K562 (cell line): ENCODE data around the gene BASP1. TPM values are rescaled to one million over a fixed set of nuclear protein-coding genes. Genes with fewer than 3 reads are reported as not detected.

Experiments used
- ATAC-seq: fragments of 200-7000 bp; cut with Tn5 transposase; 3 replicates; pipeline ENCODE4 v1.9.1; 2020; ENCODE audit warnings: moderate library complexity
- BruUV-seq: library from RNA; stranded (reverse); fragments of 400-500 nt; replicated peaks from 2 replicates; lab custom pipeline; 2021; lab: Mats Ljungman, UMichigan
- CTCF ChIA-PET: fragments of 300-600 bp; formaldehyde crosslinking; extraction: SDS; loops from one replicate; lab custom pipeline; 2021; ENCODE audit warnings: low intra/inter-chr PET ratio; lab: Yijun Ruan, JAX
- POLR2A ChIA-PET: fragments of 300-600, 350-650 bp; sonication (Branson Sonifier 250); formaldehyde crosslinking; extraction: SDS; loops from one replicate; lab custom pipeline; 2021; ENCODE audit warnings: antibody characterized with exemption, inconsistent platforms; lab: Yijun Ruan, JAX
- DNase-seq, 4 experiments: peaks; one replicate each; pipeline versions ENCODE4 v3.0.0 to v3.0.0-alpha.2; 2011 to 2018; ENCODE audit warnings: low spot score in 3 of 4, mixed read lengths in 3 of 4; ENCODE audit errors: extremely low read depth in 1 of 4
- FAIRE-seq: peaks from 2 replicates; lab custom pipeline; 2011; peaks lifted over from hg19 to GRCh38; lab: Jason Lieb, UNC
- H2AFZ ChIP-seq: 2 replicates; pipeline ENCODE4 v1.6.0; 2011; ENCODE audit warnings: low read depth, low read length, control low read depth, inconsistent platforms
- H3K27ac ChIP-seq: fragments of 200-600 bp; 3 replicates; pipeline ENCODE4 v1.8.0; 2011; ENCODE audit warnings: low read depth, mild to moderate bottlenecking, control low read depth, inconsistent platforms, low read length, moderate library complexity, mixed read lengths; ENCODE audit errors: extremely low read depth
- H3K27me3 ChIP-seq, 2 experiments: fragments of 300-600 bp in 1 of 2; 2 replicates in 1 of 2; 3 replicates in 1 of 2; pipeline versions ENCODE4 v1.6.0 to v1.8.0; 2011; ENCODE audit warnings: inconsistent platforms in 2 of 2, low read length in 2 of 2, mild to moderate bottlenecking in 1 of 2, mixed read lengths in 1 of 2, moderate library complexity in 1 of 2; ENCODE audit not compliant: control insufficient read depth in 2 of 2, insufficient read depth in 2 of 2
- H3K36me3 ChIP-seq: fragments of 300-600 bp; 3 replicates; pipeline ENCODE4 v1.8.0; 2011; ENCODE audit warnings: mild to moderate bottlenecking, low read length, inconsistent platforms; ENCODE audit not compliant: control insufficient read depth, insufficient read depth
- H3K4me1 ChIP-seq, 2 experiments: fragments of 200-600 bp in 1 of 2; replicated peaks in 1 of 2; 2 replicates in 1 of 2; 3 replicates in 1 of 2; pipeline versions ENCODE4 v1.5.1 to v1.8.0; 2011; ENCODE audit warnings: inconsistent platforms in 2 of 2, low read length in 2 of 2, mild to moderate bottlenecking in 1 of 2, mixed read lengths in 1 of 2, moderate library complexity in 1 of 2; ENCODE audit not compliant: control insufficient read depth in 2 of 2, insufficient read depth in 2 of 2
- H3K4me2 ChIP-seq: 2 replicates; pipeline ENCODE4 v1.6.1; 2011; ENCODE audit warnings: low read length, control low read depth, inconsistent platforms, mixed read lengths; ENCODE audit not compliant: insufficient read depth
- H3K4me3 ChIP-seq: fragments of 200-600 bp; sonication (generic), shearing (Covaris generic); 2 replicates; pipeline ENCODE4 v1.5.1; 2016; ENCODE audit warnings: control low read depth, inconsistent platforms
- H3K79me2 ChIP-seq: fragments of 200-600 bp; 3 replicates; pipeline ENCODE4 v1.8.0; 2011; ENCODE audit warnings: low read length, inconsistent platforms; ENCODE audit not compliant: control insufficient read depth, insufficient read depth
- H3K9ac ChIP-seq, 2 experiments: 2 replicates each; pipeline versions ENCODE4 v1.6.0 to v1.6.1; 2011; ENCODE audit warnings: low read depth in 2 of 2, low read length in 2 of 2, control low read depth in 1 of 2, inconsistent platforms in 1 of 2, mild to moderate bottlenecking in 1 of 2, mixed read lengths in 1 of 2; ENCODE audit not compliant: insufficient read depth in 1 of 2
- H3K9me1 ChIP-seq: one replicate; pipeline ENCODE4 v1.6.0; 2011; ENCODE audit warnings: inconsistent platforms, mild to moderate bottlenecking, low read length, moderate library complexity; ENCODE audit not compliant: control insufficient read depth, insufficient read depth
- H3K9me3 ChIP-seq: replicated peaks from 2 replicates; pipeline ENCODE4 v1.5.1; 2011; ENCODE audit warnings: low read depth, low read length, inconsistent platforms; ENCODE audit not compliant: control insufficient read depth, insufficient read depth
- H4K20me1 ChIP-seq: replicated peaks from 2 replicates; pipeline ENCODE4 v1.6.1; 2011; ENCODE audit warnings: low read length, inconsistent platforms, mixed read lengths; ENCODE audit not compliant: control insufficient read depth, insufficient read depth
- ATF3 ChIP-seq, 2 experiments: fragments of 450-650 bp in 1 of 2; sonication (generic) in 1 of 2; formaldehyde crosslinking in 1 of 2; IDR thresholded peaks in 1 of 2; conservative IDR thresholded peaks in 1 of 2; 2 replicates each; pipeline versions ENCODE4 v1.6.1 to v1.8.1; 2016 to 2023; ENCODE audit warnings: mild to moderate bottlenecking in 2 of 2, moderate library complexity in 2 of 2, inconsistent platforms in 1 of 2, missing genetic modification reagents in 1 of 2
- CUX1 ChIP-seq: fragments of 200-800 bp; sonication (Bioruptor generic); IDR thresholded peaks from 2 replicates; pipeline ENCODE4 v1.6.1; 2016; ENCODE audit warnings: missing genetic modification characterization, missing compliant biosample characterization
- HOXB6 ChIP-seq: fragments of 250-450 bp; sonication (Bioruptor Pico); IDR thresholded peaks from 2 replicates; pipeline ENCODE4 v1.5.1; 2022; ENCODE audit warnings: mild to moderate bottlenecking, borderline replicate concordance
- ID3 ChIP-seq, 2 experiments: fragments of 250-450 bp in 1 of 2; fragments of 450-650 bp in 1 of 2; sonication (Bioruptor Pico) in 1 of 2; IDR thresholded peaks; 2 replicates each; pipeline versions ENCODE4 v1.6.1 to v1.8.0; 2016 to 2021; ENCODE audit warnings: mild to moderate bottlenecking in 2 of 2, moderate library complexity in 2 of 2, missing compliant biosample characterization in 1 of 2, missing genetic modification characterization in 1 of 2
- LCOR ChIP-seq: sonication (generic); formaldehyde crosslinking; IDR thresholded peaks from 2 replicates; pipeline ENCODE4 v1.8.0; 2022; ENCODE audit warnings: mild to moderate bottlenecking, missing genetic modification reagents
- MNT ChIP-seq, 2 experiments: fragments of 450-650 bp; conservative IDR thresholded peaks; 2 replicates each; pipeline ENCODE4 v1.6.1; 2017; ENCODE audit warnings: mild to moderate bottlenecking in 2 of 2, moderate library complexity in 2 of 2
- ZNF175 ChIP-seq: fragments of 200-800 bp; sonication (Bioruptor generic); IDR thresholded peaks from 2 replicates; pipeline ENCODE4 v1.6.1; 2016; ENCODE audit warnings: low read depth, mild to moderate bottlenecking, missing genetic modification characterization, missing compliant biosample characterization
- ZNF274 ChIP-seq: IDR thresholded peaks from 2 replicates; pipeline ENCODE4 v1.6.1; 2011; ENCODE audit warnings: low read depth, mild to moderate bottlenecking, low read length, moderate library complexity, borderline replicate concordance
- WGBS: fragments of 100-300 bp; shearing (Covaris generic); methylation state at CpG from one replicate; pipeline ENCODE4 v1.1.6; 2016; ENCODE audit warnings: low coverage, mixed read lengths; ENCODE audit not compliant: insufficient coverage; ENCODE audit errors: missing lambda C conversion rate; 5-methylcytosine and 5-hydroxymethylcytosine counted together
- in situ Hi-C: fragments of 300-500 bp; cut with MboI; formaldehyde crosslinking; loops from 4 replicates; pipeline ENCODE4 v1.15.0; 2018; ENCODE audit warnings: inconsistent platforms, mixed read lengths
- intact Hi-C: fragments of 100-400 bp; cut with micrococcal nuclease; formaldehyde crosslinking; loops from 2 replicates; pipeline ENCODE4 v1.14.2; 2022
- polyA plus RNA-seq, 8 experiments: library from polyadenylated mRNA; depleted of rRNA in 4 of 8; stranded (reverse) in 5 of 8; unstranded in 3 of 8; fragments of >200 nt; fragmentation: Nextera tagmentation in 2 of 8; fragmentation: Illumina TruSeq in 1 of 8; extraction: Ambion mirVana in 2 of 8; extraction: Trizol in 1 of 8; gene quantifications; 2 replicates each; pipeline versions ENCODE4 v1.2.1 to v1.2.3, GENCODE V29; 2011 to 2014; ENCODE audit warnings: inconsistent platforms in 1 of 8, missing spikeins in 1 of 8
- total RNA-seq, 7 experiments: library from RNA; depleted of rRNA in 6 of 7; stranded (reverse); fragments of >200 nt in 6 of 7; fragmentation: Illumina TruSeq in 2 of 7; extraction: Trizol in 2 of 7; gene quantifications; 2 replicates each; pipeline versions ENCODE4 v1.2.1 to v1.2.3, GENCODE V29; 2011 to 2021; ENCODE audit warnings: low replicate concordance in 1 of 7

Gene BASP1
- total and polyA plus RNA-seq, 9 of the 15 experiments (the other 6 are each of a cell fraction or from before 2014, with no cell fraction given) = 0.22 TPM; not detected in 8

GRCh38 chr5:17216176-17216973 is 1.1 kb upstream of the BASP1 start (continued):
- TF ChIP-seq ATF3 (IDR thresholded peaks at IDR 0.05) = no peak
- TF ChIP-seq ATF3 (CRISPR knock-in tag; conservative IDR thresholded peaks at IDR 0.05) = no peak
- no peak for TF ChIP-seq ZNF175 (CRISPR knock-in tag)
- TF ChIP-seq HOXB6 (CRISPR knock-in tag) = no peak
- TF ChIP-seq ID3 (CRISPR knock-in tag; IDR thresholded peaks at IDR 0.05) = no peak
- no peak for TF ChIP-seq ID3 (tag; IDR thresholded peaks at IDR 0.05)
- TF ChIP-seq, all 486 proteins: peak for 9

GRCh38 chr5:17216974-17217492 is 398 bp upstream of the BASP1 start:
- DNase-seq (no peak), FAIRE-seq (no peak), ATAC-seq (no peak)
- WGBS = no CpG with 5 or more reads among the region's 22 CpGs
- Histone ChIP-seq H3K36me3 (no peaks in the 10 kb centered on the region), H4K20me1 (no peaks in the 10 kb centered on the region), H3K27me3 (no peaks in the 10 kb centered on the region), H3K9me3 (no peaks in the 10 kb centered on the region), H3K79me2 (no peaks in the 10 kb centered on the region), H3K9ac (no peak overlapping the region), H3K4me2 (no peak overlapping the region), H3K9me1 (no peaks in the 10 kb centered on the region), H3K4me3 (no peak overlapping the region), H3K4me1 (peaks cover 0 to 7% of the 10 kb centered on the region in 2 experiments; a peak in 1 of 5 replicates), H2AFZ (no peak overlapping the region), H3K27ac (no peak overlapping the region)
- BruUV-seq = no TSS peak
- intact Hi-C loops (loop anchor here (1.0 kb wide), 1 partner anchor 1097 kb away; no protein-coding TSS in a partner anchor), in situ Hi-C loops (loop anchor here (5.0 kb wide), 1 partner anchor 1090 kb away; no protein-coding TSS in a partner anchor)
- ChIA-PET CTCF (no interaction called here), POLR2A (no interaction called here)
- TF ChIP-seq MNT (conservative IDR thresholded peaks at IDR 0.05) (no peak), ZNF274 (no peak), CUX1 (CRISPR knock-in tag) (no peak), LCOR (no peak)
